IMR-90 (cell line): Measurements from ENCODE around the gene PTPRN2.
"Not testable (repeated sequence)": the region's sequence is repeated elsewhere in the genome, so short reads cannot be mapped to it uniquely, and the experiment has no call there.

ENCODE experiments used
- BHLHE40 ChIP-seq: fragments of 150-350 bp; IDR thresholded peaks from 2 replicates; pipeline ENCODE4 v1.6.1; 2016; ENCODE audit warnings: mild to moderate bottlenecking, low read depth, low read length
- CEBPB ChIP-seq: IDR thresholded peaks from 2 replicates; pipeline ENCODE4 v1.6.1; 2012; ENCODE audit warnings: low read depth, low read length, improper control_type of control experiment
- CHD1 ChIP-seq: IDR thresholded peaks from 2 replicates; pipeline ENCODE4 v1.6.1; 2012; ENCODE audit warnings: low read depth, low read length, improper control_type of control experiment
- CTCF ChIP-seq: conservative IDR thresholded peaks from 2 replicates; pipeline ENCODE4 v1.5.1; 2012; ENCODE audit warnings: mild to moderate bottlenecking, low read depth, low read length, improper control_type of control experiment
- MAFK ChIP-seq: IDR thresholded peaks from 2 replicates; pipeline ENCODE4 v1.6.1; 2012; ENCODE audit warnings: low read depth, low read length, improper control_type of control experiment
- NFE2L2 ChIP-seq: fragments of 150-350 bp; IDR thresholded peaks from 2 replicates; pipeline ENCODE4 v1.6.1; 2016; ENCODE audit warnings: low read depth, mild to moderate bottlenecking, low read length
- POLR2A ChIP-seq: IDR thresholded peaks from 2 replicates; pipeline ENCODE4 v1.6.1; 2012; ENCODE audit warnings: mild to moderate bottlenecking, low read depth, low read length
- RAD21 ChIP-seq: IDR thresholded peaks from 2 replicates; pipeline ENCODE4 v1.6.1; 2012; ENCODE audit warnings: low read length, improper control_type of control experiment
- RCOR1 ChIP-seq: IDR thresholded peaks from 2 replicates; pipeline ENCODE4 v1.6.1; 2012; ENCODE audit warnings: mild to moderate bottlenecking, low read length, improper control_type of control experiment; ENCODE audit not compliant: insufficient replicate concordance
- RFX5 ChIP-seq: IDR thresholded peaks from 2 replicates; pipeline ENCODE4 v1.8.0; 2012; ENCODE audit warnings: low read depth, mild to moderate bottlenecking, low read length, moderate library complexity
- SMC3 ChIP-seq: fragments of 150-350 bp; IDR thresholded peaks from 2 replicates; pipeline ENCODE4 v1.6.1; 2016; ENCODE audit warnings: low read depth, mild to moderate bottlenecking, antibody characterized with exemption, low read length, moderate library complexity
- USF2 ChIP-seq: fragments of 150-350 bp; IDR thresholded peaks from 2 replicates; pipeline ENCODE4 v1.6.1; 2017; ENCODE audit warnings: mild to moderate bottlenecking, antibody characterized with exemption, low read length, low read depth

- TF ChIP-seq CTCF, POLR2A, CEBPB, SMC3, RAD21, MAFK, USF2, RCOR1, NFE2L2, RFX5, BHLHE40, CHD1: not testable (repeated sequence)
These were observed 810.3 kb downstream of the PTPRN2 start for GRCh38 chr7:157777194-157777762.
